Kidney (tissue), 14 donors: ENCODE results near the gene STAB1. TPM values are rescaled to one million over a fixed set of nuclear protein-coding genes. Genes with fewer than 3 reads are reported as not detected.

Source experiments
- DNase-seq, 5 donors: peaks; one replicate each; pipeline ENCODE4 v3.0.0-alpha.2; 2013 to 2020
- FAIRE-seq: peaks from 2 replicates; lab custom pipeline; 2012; peaks lifted over from hg19 to GRCh38; lab: Jason Lieb, UNC
- H3K27ac ChIP-seq, 2 donors: one replicate each; pipeline ENCODE4 v1.7.0; 2013; ENCODE audit warnings: low read depth in 2 of 2, low read length in 2 of 2, inconsistent platforms in 1 of 2
- H3K27me3 ChIP-seq: one replicate; pipeline ENCODE4 v1.7.1; 2013; ENCODE audit warnings: low read length, inconsistent platforms; ENCODE audit not compliant: control insufficient read depth, insufficient read depth
- H3K36me3 ChIP-seq, 3 donors: one replicate each; pipeline versions ENCODE4 v1.7.0 to v1.7.1; 2013; ENCODE audit warnings: low read length in 3 of 3, control low read depth in 1 of 3, inconsistent platforms in 1 of 3; ENCODE audit not compliant: insufficient read depth in 3 of 3, control insufficient read depth in 2 of 3
- H3K4me1 ChIP-seq, 3 donors: one replicate each; pipeline versions ENCODE4 v1.7.0 to v1.7.1; 2013; ENCODE audit warnings: low read length in 3 of 3, inconsistent platforms in 1 of 3, low read depth in 1 of 3; ENCODE audit not compliant: control insufficient read depth in 2 of 3, insufficient read depth in 2 of 3
- H3K4me3 ChIP-seq, 3 donors: one replicate each; pipeline versions ENCODE4 v1.7.0 to v1.8.1; 2013; ENCODE audit warnings: low read length in 3 of 3, control low read depth in 1 of 3, inconsistent platforms in 1 of 3
- H3K9ac ChIP-seq, 3 donors: one replicate each; pipeline versions ENCODE4 v1.7.0 to v1.7.1; 2013; ENCODE audit warnings: low read length in 3 of 3, control low read depth in 1 of 3, inconsistent platforms in 1 of 3
- H3K9me3 ChIP-seq, 3 donors: one replicate each; pipeline versions ENCODE4 v1.7.0 to v1.7.1; 2013; ENCODE audit warnings: low read length in 3 of 3, control low read depth in 1 of 3, inconsistent platforms in 1 of 3; ENCODE audit not compliant: control insufficient read depth in 2 of 3, insufficient read depth in 1 of 3
- CTCF ChIP-seq: IDR thresholded peaks from 3 replicates; pipeline ENCODE4 v1.5.1; 2012; ENCODE audit warnings: mild to moderate bottlenecking, moderate library complexity, borderline replicate concordance; ENCODE audit not compliant: insufficient read depth; ENCODE audit errors: extremely low read depth
- intact Hi-C: fragments of 100-400 bp; cut with DNase I; formaldehyde crosslinking; loops from one replicate; pipeline ENCODE4 v1.11.1; 2022
- polyA plus RNA-seq: library from polyadenylated mRNA; stranded (reverse); fragments of 350-450 nt; fragmentation: Illumina TruSeq; extraction: RNeasy Lipid Tissue Mini Kit (QIAGEN cat#74804); gene quantifications from one replicate; pipeline ENCODE4 v1.2.3, GENCODE V29; 2014; ENCODE audit warnings: low read depth, low replicate concordance; ENCODE audit not compliant: insufficient read depth
- total RNA-seq: library from RNA; stranded (reverse); fragmentation: NEBNext Ultra II Directional; extraction: Animal tissue kit (Norgen Biotek cat#: 25700); gene quantifications from one replicate; pipeline ENCODE4 v1.2.1, GENCODE V29; 2021
- donor health status: control.
- donor health status: control.
- donor health status: control.
- donor health status: control.
- donor health status: control.
- donor health status: DM: yes; HTN: yes; CAD: no.
- donor health status: Normal renal cell carcinoma (clear cell type).

Gene STAB1
- total and polyA plus RNA-seq, 2 donors from 2014 or later: 98.4 to 379 TPM

DNA sequence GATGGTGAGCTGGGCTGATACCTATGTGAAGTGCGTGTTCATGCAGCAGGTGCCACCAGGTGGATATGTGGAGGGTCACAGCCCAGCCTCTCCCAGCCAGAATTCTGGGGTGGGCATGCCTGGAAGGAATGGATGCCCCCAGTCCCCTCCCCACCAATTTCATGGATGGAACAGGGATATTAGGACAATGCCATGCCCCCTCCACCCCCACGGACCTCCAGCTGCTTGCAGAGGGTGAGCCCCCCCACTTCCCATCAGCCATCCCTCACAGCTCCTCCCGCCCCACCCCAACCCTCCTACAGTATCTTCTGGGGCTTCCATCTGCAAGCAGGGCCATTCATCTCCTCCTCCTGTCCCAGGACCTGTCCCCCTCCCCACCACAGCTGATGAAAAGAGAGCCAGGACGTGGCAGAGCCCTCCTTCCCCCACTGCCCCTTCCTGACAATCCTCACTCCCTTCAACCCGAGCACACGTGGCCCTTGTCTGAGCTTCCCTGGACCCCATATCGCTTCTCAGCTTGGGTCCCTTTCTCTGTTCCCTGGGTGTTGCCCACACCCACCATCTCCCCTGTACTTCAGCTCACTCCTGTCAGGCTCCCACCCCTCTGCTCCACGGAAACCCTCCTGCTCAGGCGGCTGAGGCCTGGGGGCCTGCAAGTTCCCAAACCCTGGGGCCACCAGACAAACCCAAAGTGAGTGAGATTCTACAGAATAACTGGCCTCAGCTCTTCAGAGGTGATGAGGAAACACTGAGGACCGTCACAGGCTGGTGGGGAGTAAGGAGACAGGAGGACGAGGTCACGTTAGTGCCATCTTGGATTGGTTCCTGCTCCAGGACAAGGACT, 47.4 kb upstream of the STAB1 start:
- no peaks in the 10 kb centered on the region for H3K9me3 ChIP-seq
- peaks cover 0 to 25% (median 5%) of the 10 kb centered on the region in 3 donors for H3K4me1 ChIP-seq
- TF ChIP-seq CTCF: no peak
- DNase-seq (peak in 1 of 5 donors; percentile 41), FAIRE-seq (no peak)
- H3K27me3 ChIP-seq: no peaks in the 10 kb centered on the region
- H3K27ac ChIP-seq: no peak overlapping the region
- no peaks in the 10 kb centered on the region for H3K36me3 ChIP-seq
- no peak overlapping the region for H3K9ac ChIP-seq
- intact Hi-C loops: no loop called here
- H3K4me3 ChIP-seq: no peak overlapping the region

GRCh38 chr3:52450489-52451236, 44.5 kb upstream of the STAB1 start:
- DNase-seq: peak in 1 of 5 donors; percentile 72
- H3K4me1 ChIP-seq: peaks cover 0 to 28% (median 13%) of the 10 kb centered on the region in 3 donors

DNA sequence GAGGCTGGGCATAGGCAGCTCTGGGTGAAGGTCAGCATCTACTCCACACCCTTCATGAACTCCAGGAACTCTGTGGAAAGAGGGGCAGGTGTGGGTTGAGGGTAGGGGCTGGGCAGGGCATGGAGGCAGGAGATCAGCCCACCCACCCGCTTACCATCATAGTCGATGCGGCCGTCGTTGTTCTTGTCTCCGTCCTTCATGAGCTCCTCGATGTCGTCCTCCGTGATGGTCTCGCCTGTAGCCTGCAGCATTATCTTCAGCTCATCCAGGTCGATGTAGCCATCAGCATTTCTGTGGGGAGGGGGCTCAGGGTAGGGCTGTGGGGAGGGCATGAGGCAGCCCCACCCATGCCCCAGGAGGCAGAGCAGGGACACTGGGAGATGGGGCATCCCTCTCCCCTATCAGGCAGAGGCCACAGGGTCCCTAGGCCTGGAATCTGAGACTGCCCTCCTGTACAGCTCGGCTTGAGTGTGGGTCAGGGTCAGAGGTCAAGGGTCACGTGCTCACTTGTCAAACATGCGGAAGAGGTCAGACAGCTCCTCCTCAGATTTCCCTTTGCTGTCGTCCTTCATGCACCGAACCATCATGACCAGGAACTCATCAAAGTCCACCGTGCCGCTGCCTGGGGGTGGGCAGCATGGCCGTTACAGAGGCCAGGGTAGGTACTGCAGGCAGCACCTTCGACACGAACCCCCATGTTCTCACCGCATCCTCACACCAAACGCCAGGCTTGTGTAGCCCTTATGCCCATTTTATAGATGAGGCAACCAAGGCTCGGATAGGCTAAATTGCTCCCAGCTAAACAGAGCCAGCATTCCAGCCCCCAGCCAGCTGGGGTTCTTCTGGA, 43.7 kb upstream of the STAB1 start:
- Histone ChIP-seq H3K27me3 (no peaks in the 10 kb centered on the region), H3K36me3 (no peaks in the 10 kb centered on the region), H3K9me3 (no peaks in the 10 kb centered on the region), H3K27ac (no peak overlapping the region), H3K9ac (no peak overlapping the region), H3K4me1 (peaks cover 0 to 33% (median 14%) of the 10 kb centered on the region in 3 donors), H3K4me3 (no peak overlapping the region)
- no peak for FAIRE-seq
- TF ChIP-seq CTCF: no peak
- intact Hi-C loops: no loop called here
- no peak for DNase-seq

More at GRCh38 chr3:52450489-52451236, 44.5 kb upstream of the STAB1 start:
- no peak for FAIRE-seq
- peak overlapping the region; percentile 29 to 56 for H3K27ac ChIP-seq
- no peaks in the 10 kb centered on the region for H3K27me3 ChIP-seq
- TF ChIP-seq CTCF: no peak
- no peaks in the 10 kb centered on the region for H3K9me3 ChIP-seq
- H3K9ac ChIP-seq: no peak overlapping the region
- intact Hi-C loops: no loop called here
- H3K4me3 ChIP-seq: no peak overlapping the region
- no peaks in the 10 kb centered on the region for H3K36me3 ChIP-seq
